ENCODE results near the gene PTCD2. TPM values are rescaled to one million over a fixed set of nuclear protein-coding genes. Genes with fewer than 3 reads are reported as not detected.

The PTCD2 gene
- 6.9 TPM for total RNA-seq

DNA sequence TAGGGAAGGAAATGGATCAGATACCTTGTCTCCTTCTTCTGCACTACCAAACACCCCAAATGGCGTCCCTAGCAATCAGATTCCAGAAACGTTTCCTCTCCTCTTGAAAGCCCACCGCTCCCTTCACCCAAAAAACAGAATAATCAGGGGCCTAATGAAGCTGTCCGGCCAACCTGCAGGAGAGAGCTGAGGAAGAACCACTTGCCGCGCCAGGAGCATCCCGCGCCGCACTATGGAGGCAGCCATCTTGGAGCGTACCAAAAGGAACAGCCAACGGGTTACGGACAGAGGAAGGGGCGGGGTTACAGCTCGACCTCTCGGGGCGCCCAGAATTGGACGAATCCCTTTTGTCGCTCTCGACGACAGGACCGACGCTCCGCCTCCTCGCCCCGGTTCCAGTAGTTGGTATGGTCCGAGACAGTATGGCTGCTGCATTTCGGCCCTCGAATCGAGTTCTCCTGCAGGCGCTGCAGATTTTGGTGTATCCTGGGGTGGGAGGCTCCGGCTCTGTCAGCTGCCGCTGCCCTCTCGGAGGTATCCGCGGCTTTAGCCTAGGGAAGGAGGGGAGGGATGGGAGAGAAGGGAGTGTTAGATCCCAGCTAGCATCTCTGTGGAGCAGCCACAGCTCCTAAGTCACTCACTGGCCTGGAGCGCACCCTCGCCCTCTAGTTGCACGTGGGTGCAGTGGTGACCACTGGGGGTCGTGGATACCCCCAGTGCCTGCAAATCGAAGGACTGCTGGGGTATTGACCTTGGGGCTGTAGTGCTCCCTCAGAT is at the start of gene PTCD2, which contains the start of gene MRPS27:
Gene PTCD2, plus strand, starts transcription at position 398 of the 777 bp plus-strand sequence. Its CDS starts 10 bp downstream, at position 408.
Gene MRPS27, minus strand, starts transcription at position 265 of the 777 bp plus-strand sequence. Its CDS starts 19 bp downstream, at position 246.
- H3K36me3 ChIP-seq: peaks cover 0 to 5% of the 10 kb centered on the region in 2 donors
- H3K4me3 ChIP-seq: peak within 1 kb of the TSS; percentile 77 to 95
- DNase-seq (ENCODE audit: extremely low spot score in 2 of 2): peak in 1 of 2 donors; percentile 93
- TF ChIP-seq, protein P1, sequence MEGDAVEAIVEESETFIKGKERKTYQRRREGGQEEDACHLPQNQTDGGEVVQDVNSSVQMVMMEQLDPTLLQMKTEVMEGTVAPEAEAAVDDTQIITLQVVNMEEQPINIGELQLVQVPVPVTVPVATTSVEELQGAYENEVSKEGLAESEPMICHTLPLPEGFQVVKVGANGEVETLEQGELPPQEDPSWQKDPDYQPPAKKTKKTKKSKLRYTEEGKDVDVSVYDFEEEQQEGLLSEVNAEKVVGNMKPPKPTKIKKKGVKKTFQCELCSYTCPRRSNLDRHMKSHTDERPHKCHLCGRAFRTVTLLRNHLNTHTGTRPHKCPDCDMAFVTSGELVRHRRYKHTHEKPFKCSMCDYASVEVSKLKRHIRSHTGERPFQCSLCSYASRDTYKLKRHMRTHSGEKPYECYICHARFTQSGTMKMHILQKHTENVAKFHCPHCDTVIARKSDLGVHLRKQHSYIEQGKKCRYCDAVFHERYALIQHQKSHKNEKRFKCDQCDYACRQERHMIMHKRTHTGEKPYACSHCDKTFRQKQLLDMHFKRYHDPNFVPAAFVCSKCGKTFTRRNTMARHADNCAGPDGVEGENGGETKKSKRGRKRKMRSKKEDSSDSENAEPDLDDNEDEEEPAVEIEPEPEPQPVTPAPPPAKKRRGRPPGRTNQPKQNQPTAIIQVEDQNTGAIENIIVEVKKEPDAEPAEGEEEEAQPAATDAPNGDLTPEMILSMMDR (IDR thresholded peaks at IDR 0.05): no peak
- peak; percentile 89 to 91 for TF ChIP-seq POLR2AphosphoS5 (IDR thresholded peaks at IDR 0.05; ENCODE audit: insufficient read depth in 1 of 2, low read depth in 1 of 2)
- TF ChIP-seq POLR2A (IDR thresholded peaks at IDR 0.05): peak in 1 of 2 donors; percentile 26
- no peaks in the 10 kb centered on the region for H3K27me3 ChIP-seq
- peaks cover 29% of the 10 kb centered on the region for H3K4me1 ChIP-seq
- intact Hi-C loops (cut with DNase I): no loop called here
- peak within 1 kb of the TSS; percentile 83 for H3K27ac ChIP-seq
- H3K9me3 ChIP-seq: no peaks in the 10 kb centered on the region

- no peak for TF ChIP-seq POLR2AphosphoS5 (IDR thresholded peaks at IDR 0.05; ENCODE audit: insufficient read depth in 1 of 2, low read depth in 1 of 2)
- TF ChIP-seq, protein P1 (IDR thresholded peaks at IDR 0.05): no peak
- TF ChIP-seq POLR2A (IDR thresholded peaks at IDR 0.05): no peak
- Histone ChIP-seq H3K27ac (no peak overlapping the region), H3K4me3 (no peak overlapping the region), H3K27me3 (no peaks in the 10 kb centered on the region), H3K9me3 (no peaks in the 10 kb centered on the region), H3K36me3 (no peaks in the 10 kb centered on the region), H3K4me1 (peaks cover 7% of the 10 kb centered on the region)
- no peak for DNase-seq (ENCODE audit: extremely low spot score in 2 of 2)
- intact Hi-C loops (cut with DNase I): loop anchor here (10.0 kb wide), 1 partner anchor 127 kb away; no protein-coding TSS in a partner anchor
These were observed 48.5 kb upstream of the PTCD2 start for GRCh38 chr5:72271702-72272101.

- DNase-seq (ENCODE audit: extremely low spot score in 2 of 2): no peak
- no peak overlapping the region for H3K4me3 ChIP-seq
- peaks cover 7% of the 10 kb centered on the region for H3K4me1 ChIP-seq
- no peaks in the 10 kb centered on the region for H3K36me3 ChIP-seq
- H3K27me3 ChIP-seq: no peaks in the 10 kb centered on the region
- H3K9me3 ChIP-seq: no peaks in the 10 kb centered on the region
- TF ChIP-seq, protein P1 (IDR thresholded peaks at IDR 0.05): no peak
- TF ChIP-seq POLR2A (IDR thresholded peaks at IDR 0.05) (no peak), POLR2AphosphoS5 (IDR thresholded peaks at IDR 0.05; ENCODE audit: insufficient read depth in 1 of 2, low read depth in 1 of 2) (no peak)
- intact Hi-C loops (cut with DNase I): loop anchor here (10.0 kb wide), 1 partner anchor 128 kb away; no protein-coding TSS in a partner anchor
- no peak overlapping the region for H3K27ac ChIP-seq
These were observed 47.8 kb upstream of the PTCD2 start for GRCh38 chr5:72272398-72272797.

- Histone ChIP-seq H3K4me1 (peaks cover 7% of the 10 kb centered on the region), H3K36me3 (no peaks in the 10 kb centered on the region), H3K4me3 (no peak overlapping the region), H3K27ac (no peak overlapping the region), H3K27me3 (no peaks in the 10 kb centered on the region), H3K9me3 (no peaks in the 10 kb centered on the region)
- intact Hi-C loops (cut with DNase I): loop anchor here (10.0 kb wide), 1 partner anchor 129 kb away; no protein-coding TSS in a partner anchor
- TF ChIP-seq POLR2AphosphoS5 (IDR thresholded peaks at IDR 0.05; ENCODE audit: insufficient read depth in 1 of 2, low read depth in 1 of 2) (no peak), POLR2A (IDR thresholded peaks at IDR 0.05) (no peak)
- TF ChIP-seq, protein P1 (IDR thresholded peaks at IDR 0.05): no peak
- no peak for DNase-seq (ENCODE audit: extremely low spot score in 2 of 2)
These were observed 46.6 kb upstream of the PTCD2 start for GRCh38 chr5:72273547-72273946.
